Prostate gland (tissue), 2 donors: ENCODE measurements around the gene DDX54.

Experiments used
- CTCF ChIP-seq, 4 experiments: fragments of 200-600 bp in 2 of 4; fragments of 450-650 bp in 2 of 4; sonication (generic) in 2 of 4; IDR thresholded peaks; 1 replicate in 3 of 4; 2 replicates in 1 of 4; pipeline ENCODE4 v1.5.1; 2016 to 2019; ENCODE audit warnings: antibody characterized with exemption in 4 of 4, mild to moderate bottlenecking in 2 of 4, moderate library complexity in 2 of 4
- POLR2A ChIP-seq: fragments of 450-650 bp; IDR thresholded peaks from one replicate; pipeline ENCODE4 v1.6.1; 2016; ENCODE audit warnings: antibody characterized with exemption, mild to moderate bottlenecking
- POLR2AphosphoS5 ChIP-seq: sonication (generic); formaldehyde crosslinking; IDR thresholded peaks from one replicate; pipeline ENCODE4 v1.6.1; 2017; ENCODE audit warnings: antibody characterized with exemption

GRCh38 chr12:113200021-113200797 lies 14.9 kb upstream of the DDX54 start:
- TF ChIP-seq POLR2AphosphoS5, result no peak
- TF ChIP-seq CTCF (IDR thresholded peaks at IDR 0.05), result no peak
- TF ChIP-seq POLR2A, result no peak
